Sigmoid colon (tissue), 7 donors: Measurements from ENCODE around the gene RP2. TPM values are rescaled to one million over a fixed set of nuclear protein-coding genes. Genes with fewer than 3 reads are reported as not detected.

ENCODE experiments used
- DNase-seq: peaks from one replicate; pipeline ENCODE4 v3.0.0-alpha.2; 2019
- H3K27ac ChIP-seq, 4 donors: fragments of 200-600 bp; sonication (generic); one replicate each; pipeline ENCODE4 v1.5.1; 2016 to 2019; ENCODE audit warnings: mild to moderate bottlenecking in 1 of 4
- H3K27me3 ChIP-seq, 3 donors: fragments of 200-600 bp; sonication (generic); one replicate each; pipeline ENCODE4 v1.5.1; 2019; ENCODE audit warnings: mild to moderate bottlenecking in 1 of 3
- H3K36me3 ChIP-seq, 4 donors: fragments of 200-600 bp; sonication (generic); one replicate each; pipeline ENCODE4 v1.5.1; 2016 to 2019
- H3K4me1 ChIP-seq, 4 donors: fragments of 200-600 bp; sonication (generic); one replicate each; pipeline ENCODE4 v1.5.1; 2017 to 2019
- H3K4me3 ChIP-seq, 4 donors: fragments of 200-600 bp; sonication (generic); one replicate each; pipeline ENCODE4 v1.5.1; 2017 to 2019; ENCODE audit warnings: mild to moderate bottlenecking in 2 of 4, moderate library complexity in 1 of 4
- H3K9me3 ChIP-seq, 4 donors: fragments of 200-600 bp in 3 of 4; sonication (generic) in 3 of 4; one replicate each; pipeline versions ENCODE4 v1.5.1 to v1.6.1; 2013 to 2019
- CTCF ChIP-seq, 4 experiments: fragments of 450-650 bp in 3 of 4; fragments of 200-600 bp in 1 of 4; IDR thresholded peaks; one replicate each; pipeline ENCODE4 v1.5.1; 2016 to 2019; ENCODE audit warnings: antibody characterized with exemption in 4 of 4, mild to moderate bottlenecking in 3 of 4, moderate library complexity in 2 of 4
- EP300 ChIP-seq, 4 donors: sonication (generic); formaldehyde crosslinking; IDR thresholded peaks; one replicate each; pipeline ENCODE4 v1.6.1; 2017; ENCODE audit warnings: antibody characterized with exemption in 4 of 4
- POLR2A ChIP-seq, 2 donors: fragments of 450-650 bp; IDR thresholded peaks; one replicate each; pipeline ENCODE4 v1.6.1; 2016; ENCODE audit warnings: antibody characterized with exemption in 2 of 2, mild to moderate bottlenecking in 2 of 2, moderate library complexity in 2 of 2
- POLR2AphosphoS5 ChIP-seq, 4 donors: sonication (generic); formaldehyde crosslinking; IDR thresholded peaks; one replicate each; pipeline ENCODE4 v1.6.1; 2017; ENCODE audit warnings: antibody characterized with exemption in 4 of 4
- WGBS, 2 donors: extraction: QIAGEN DNeasy Blood & Tissue Kit; methylation state at CpG; one replicate each; pipeline ENCODE4 v1.1.7; 2013; 5-methylcytosine and 5-hydroxymethylcytosine counted together
- intact Hi-C: fragments of 100-400 bp; cut with DNase I; formaldehyde crosslinking; loops from one replicate; pipeline ENCODE4 v1.15.1; 2023
- polyA plus RNA-seq, 3 donors: library from polyadenylated mRNA; stranded (reverse); fragments of 200-250 nt; gene quantifications; one replicate each; pipeline ENCODE4 v1.2.3, GENCODE V29; 2013
- total RNA-seq, 4 donors: library from RNA; depleted of rRNA; stranded (reverse); fragments of >200 nt; gene quantifications; one replicate each; pipeline ENCODE4 v1.1.0, GENCODE V29; 2016
- donor health status: healthy with polysubstance abuse.
- donor health status: Bipolar disorder and iron deficiency.
- donor health status: healthy.

RP2 gene
- total and polyA plus RNA-seq, 7 donors: 8.0 to 20.1 (median 10.2) TPM

- H3K27me3 ChIP-seq: no peaks in the 10 kb centered on the region
- 97 to 98% methylated on average over 1 of the region's 1 CpG for WGBS, 2 donors
- H3K4me1 ChIP-seq: no peaks in the 10 kb centered on the region
- no peak overlapping the region for H3K4me3 ChIP-seq
- no peak overlapping the region for H3K27ac ChIP-seq
- H3K36me3 ChIP-seq: no peaks in the 10 kb centered on the region
- no peak for DNase-seq
- no peak for TF ChIP-seq EP300 (IDR thresholded peaks at IDR 0.05)
- TF ChIP-seq CTCF (IDR thresholded peaks at IDR 0.05): no peak
- TF ChIP-seq POLR2AphosphoS5 (IDR thresholded peaks at IDR 0.05): no peak
- TF ChIP-seq POLR2A (IDR thresholded peaks at IDR 0.05): no peak
- intact Hi-C loops: no loop called here
- no peaks in the 10 kb centered on the region for H3K9me3 ChIP-seq
Measured at GRCh38 chrX:46922611-46923010, 85.8 kb downstream of the RP2 start.

- Histone ChIP-seq H3K9me3 (no peaks in the 10 kb centered on the region), H3K4me1 (no peaks in the 10 kb centered on the region), H3K4me3 (no peak overlapping the region), H3K27ac (no peak overlapping the region), H3K36me3 (no peaks in the 10 kb centered on the region), H3K27me3 (no peaks in the 10 kb centered on the region)
- TF ChIP-seq EP300 (IDR thresholded peaks at IDR 0.05) (no peak), CTCF (IDR thresholded peaks at IDR 0.05) (no peak), POLR2AphosphoS5 (IDR thresholded peaks at IDR 0.05) (no peak), POLR2A (IDR thresholded peaks at IDR 0.05) (no peak)
- no peak for DNase-seq
- 97 to 98% methylated on average over 3 of the region's 3 CpGs for WGBS, 2 donors
- intact Hi-C loops: no loop called here
Measured at GRCh38 chrX:46927718-46928117, 90.9 kb downstream of the RP2 start.

GRCh38 chrX:46929439-46930261, 92.8 kb downstream of the RP2 start:
- Histone ChIP-seq H3K36me3 (no peaks in the 10 kb centered on the region), H3K27ac (no peak overlapping the region), H3K4me3 (no peak overlapping the region), H3K27me3 (no peaks in the 10 kb centered on the region), H3K4me1 (no peaks in the 10 kb centered on the region), H3K9me3 (no peaks in the 10 kb centered on the region)
- intact Hi-C loops: no loop called here
- TF ChIP-seq POLR2AphosphoS5 (IDR thresholded peaks at IDR 0.05) (no peak), POLR2A (IDR thresholded peaks at IDR 0.05) (no peak), CTCF (IDR thresholded peaks at IDR 0.05) (no peak), EP300 (IDR thresholded peaks at IDR 0.05) (no peak)
- DNase-seq: no peak
- WGBS, 2 donors: 69 to 86% methylated on average over 3 of the region's 3 CpGs

Other genes starting within 250 kb of the RP2 start
- gene SLC9A7, start 77.9 kb upstream of the RP2 start, total RNA-seq: 1 to 10 TPM; 1.8 to 8.8 (median 3.0) TPM
- 1 to 10 TPM in 1 of 3 donors, under 1 TPM in 2; under 0.01 to 4.0 (median 0.23) TPM for gene SLC9A7, start 77.9 kb upstream of the RP2 start, polyA plus RNA-seq
- 1 to 10 TPM; 5.3 to 7.8 (median 7.0) TPM for gene JADE3, start 75.4 kb downstream of the RP2 start, total RNA-seq
- gene JADE3, start 75.4 kb downstream of the RP2 start, polyA plus RNA-seq: 1 to 10 TPM in 2 of 3 donors, under 1 TPM in 1; 0.60 to 4.0 (median 2.3) TPM
- gene RGN, start 241.4 kb downstream of the RP2 start, total RNA-seq: 10 to 100 TPM in 2 of 4 donors, 1 to 10 TPM in 2; 5.3 to 12.2 (median 9.1) TPM
- gene RGN, start 241.4 kb downstream of the RP2 start, polyA plus RNA-seq: under 1 TPM in 2 of 3 donors, not detected in 1; 0.42 to 0.60 TPM